ENCODE data around the gene C3orf20.
"Not testable (repeated sequence)": the region's sequence is repeated elsewhere in the genome, so short reads cannot be mapped to it uniquely, and the experiment has no call there.

The C3orf20 gene

DNA sequence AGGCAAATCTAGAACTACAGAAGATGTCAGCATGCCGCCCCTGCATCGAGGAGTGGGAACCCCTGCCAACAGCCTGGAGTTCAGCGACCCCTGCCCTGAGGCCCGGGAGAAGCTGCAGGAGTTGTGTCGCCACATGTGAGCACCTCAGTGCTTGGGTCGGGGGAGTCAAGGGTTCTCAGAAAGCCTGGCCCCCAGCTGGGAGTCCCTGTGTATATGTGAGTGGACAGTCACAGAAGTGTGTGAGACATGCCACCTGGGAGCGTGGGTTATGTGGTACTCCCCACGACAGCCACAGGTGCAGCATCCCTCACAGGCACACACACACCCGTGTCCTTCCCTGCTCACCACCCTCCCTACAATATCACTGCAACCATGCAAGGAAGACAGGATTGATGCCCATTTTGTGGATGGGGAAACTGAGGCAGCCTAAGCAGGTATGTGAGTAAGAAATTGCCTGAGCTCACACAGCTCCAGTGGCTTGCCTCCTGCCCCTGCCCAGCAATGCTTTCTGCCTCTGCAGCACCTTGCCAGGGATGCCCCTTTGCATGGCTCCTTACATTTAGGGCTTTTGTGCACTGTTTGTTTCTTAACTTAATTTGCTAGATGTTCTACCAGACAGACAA is 28.3 kb downstream of the C3orf20 start:
- DNase-seq = no peak

DNA sequence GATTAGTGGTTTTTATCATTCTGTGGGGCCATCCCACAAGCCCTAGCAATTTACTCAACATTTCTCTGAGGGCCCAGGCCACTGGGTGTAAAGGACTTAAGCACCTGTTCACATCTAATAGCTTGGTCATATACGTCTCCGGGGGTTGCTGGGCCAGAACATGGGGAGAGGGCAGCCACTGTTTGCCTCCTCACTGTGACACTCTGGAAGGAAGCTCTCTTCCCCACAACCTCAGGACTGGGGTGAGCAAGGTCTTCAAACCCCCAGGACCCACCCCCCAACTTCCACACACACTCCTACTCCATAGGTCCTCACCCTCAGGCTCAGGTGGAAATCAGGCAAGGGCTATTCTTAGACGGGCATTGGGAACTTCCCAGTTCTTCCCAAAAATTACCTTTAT is 28.9 kb downstream of the C3orf20 start:
- no peak for DNase-seq

- peak; percentile 20 for DNase-seq
These were observed 31.2 kb downstream of the C3orf20 start for GRCh38 chr3:14706096-14706495.

DNA sequence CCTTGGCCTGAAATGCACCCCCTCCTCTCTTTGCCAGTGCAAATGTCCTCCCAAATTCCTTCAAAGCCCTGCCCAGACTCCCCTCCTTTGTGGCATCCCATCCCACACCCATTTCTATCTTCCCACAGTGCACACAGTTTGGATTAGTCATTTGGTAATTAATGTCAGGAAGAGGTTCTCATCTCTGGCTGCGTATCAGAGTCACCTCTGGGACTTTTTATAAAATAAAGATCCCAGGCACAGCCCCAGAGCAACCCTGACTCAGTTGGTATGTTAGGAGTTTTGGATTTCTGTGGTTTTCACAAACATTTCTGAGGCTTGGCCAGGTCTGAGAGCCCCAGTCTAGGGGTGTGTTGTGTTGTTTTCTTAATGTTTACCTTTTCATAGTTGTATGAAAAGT is 41.6 kb downstream of the C3orf20 start:
- no peak for DNase-seq

DNA sequence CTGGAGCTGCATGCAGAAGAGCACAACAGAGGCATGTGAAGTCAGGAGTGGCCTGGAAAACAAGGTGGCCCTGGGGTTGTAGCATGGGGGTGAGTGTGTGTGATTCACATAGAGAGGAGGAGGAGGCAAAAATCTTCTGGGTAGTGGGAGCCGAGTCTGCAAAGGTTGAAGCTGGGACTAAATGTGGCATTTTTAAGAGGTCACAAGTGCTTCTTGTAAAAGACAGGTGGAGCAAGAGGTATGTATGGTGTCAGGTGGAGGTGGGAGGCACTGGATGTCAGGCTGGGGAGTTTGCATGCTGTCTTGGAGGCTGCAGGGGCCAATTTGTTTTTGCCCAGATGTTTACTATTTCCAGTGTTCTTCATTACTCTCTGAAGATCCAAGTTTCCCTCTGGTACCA is 42.4 kb downstream of the C3orf20 start:
- DNase-seq = no peak

DNA sequence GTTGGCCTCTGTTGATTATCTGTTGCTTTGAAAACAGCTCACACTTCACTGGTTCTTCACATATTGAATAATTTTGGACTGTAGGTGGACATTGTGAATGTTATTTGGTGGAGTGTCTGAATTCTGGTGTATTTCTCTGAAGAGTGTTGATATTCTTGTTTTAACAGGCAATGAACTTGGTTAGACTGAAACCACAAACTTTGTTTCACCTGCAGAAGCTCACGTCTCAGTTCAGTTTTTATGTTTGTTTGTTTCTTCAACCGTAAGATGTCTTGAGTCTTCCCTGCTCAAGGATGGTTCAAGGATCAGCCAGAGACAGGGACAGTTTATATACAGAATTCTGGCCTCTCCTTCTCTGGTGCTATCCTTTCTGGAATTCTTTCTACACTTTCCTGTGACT is 43.6 kb downstream of the C3orf20 start:
- no peak for DNase-seq

DNA sequence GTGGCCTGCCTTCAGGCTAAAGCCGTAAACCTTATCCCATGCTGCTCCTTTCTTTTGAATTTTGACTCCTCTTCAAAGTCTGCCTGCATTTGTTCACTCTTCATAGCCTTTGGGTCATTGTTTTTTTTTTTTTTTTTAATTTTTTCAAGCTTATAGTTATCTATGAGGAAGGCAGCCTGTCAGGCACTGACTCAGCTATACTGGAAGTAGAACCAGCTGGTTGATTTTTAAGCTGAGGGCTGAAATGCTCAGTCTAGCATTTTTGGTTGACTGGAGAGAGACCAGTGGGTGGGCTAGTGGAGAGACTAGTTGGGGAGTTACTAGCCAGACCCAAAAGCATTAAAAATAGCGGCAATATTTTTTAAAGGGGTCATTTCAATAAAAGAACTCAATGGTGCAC is 44.1 kb downstream of the C3orf20 start:
- no peak for DNase-seq

- DNase-seq = no peak
These were observed 46.4 kb downstream of the C3orf20 start for GRCh38 chr3:14721126-14721864.

GRCh38 chr3:14725013-14725412 is 50.1 kb downstream of the C3orf20 start:
- no peak for DNase-seq

- DNase-seq = peak; percentile 9
These were observed 50.9 kb downstream of the C3orf20 start for GRCh38 chr3:14725564-14726440.

GRCh38 chr3:14726441-14726780 is 51.5 kb downstream of the C3orf20 start:
- DNase-seq = no peak

GRCh38 chr3:14728113-14728512 is 53.2 kb downstream of the C3orf20 start:
- no peak for DNase-seq

GRCh38 chr3:14730703-14731382 is 55.9 kb downstream of the C3orf20 start:
- no peak for DNase-seq

GRCh38 chr3:14740983-14741382 is 66.0 kb downstream of the C3orf20 start:
- no peak for DNase-seq

- DNase-seq = no peak
These were observed 66.6 kb downstream of the C3orf20 start for GRCh38 chr3:14741510-14741909.

GRCh38 chr3:14744556-14744955 is 69.6 kb downstream of the C3orf20 start:
- no peak for DNase-seq

DNA sequence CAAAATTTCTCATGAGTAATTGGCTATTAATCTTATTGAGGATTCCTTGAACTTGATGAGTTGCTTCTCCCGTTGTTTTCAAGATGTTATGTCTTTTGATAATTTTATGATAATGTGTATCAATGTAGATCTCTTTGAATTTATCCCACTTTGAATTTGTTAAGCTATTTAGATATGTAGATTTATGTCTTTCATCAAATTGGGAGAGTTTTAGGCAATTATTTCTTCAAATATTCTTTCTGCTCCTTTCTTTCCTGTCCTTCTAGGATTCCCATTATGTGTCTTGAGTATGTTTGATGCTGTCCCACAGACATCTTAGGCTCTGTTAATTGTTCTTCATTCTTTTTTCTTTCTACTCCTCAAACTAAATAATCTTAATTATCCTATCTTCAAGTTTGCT is 75.7 kb downstream of the C3orf20 start:
- no peak for DNase-seq

DNA sequence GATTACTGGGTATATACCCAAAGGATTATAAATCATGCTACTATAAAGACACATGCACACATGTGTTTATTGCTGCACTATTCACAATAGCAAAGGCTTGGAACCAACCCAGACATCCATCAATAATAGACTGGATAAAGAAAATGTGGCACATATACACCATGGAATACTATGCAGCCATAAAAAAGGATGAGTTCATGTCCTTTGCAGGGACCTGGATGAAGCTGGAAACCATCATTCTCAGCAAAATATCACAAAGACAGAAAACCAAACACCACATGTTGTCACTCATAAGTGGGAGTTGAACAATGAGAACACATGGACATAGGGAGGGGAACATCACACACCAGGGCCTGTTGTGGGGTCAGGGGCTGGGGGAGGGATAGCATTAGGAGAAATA is 78.0 kb downstream of the C3orf20 start:
- DNase-seq = not testable (repeated sequence)

DNA sequence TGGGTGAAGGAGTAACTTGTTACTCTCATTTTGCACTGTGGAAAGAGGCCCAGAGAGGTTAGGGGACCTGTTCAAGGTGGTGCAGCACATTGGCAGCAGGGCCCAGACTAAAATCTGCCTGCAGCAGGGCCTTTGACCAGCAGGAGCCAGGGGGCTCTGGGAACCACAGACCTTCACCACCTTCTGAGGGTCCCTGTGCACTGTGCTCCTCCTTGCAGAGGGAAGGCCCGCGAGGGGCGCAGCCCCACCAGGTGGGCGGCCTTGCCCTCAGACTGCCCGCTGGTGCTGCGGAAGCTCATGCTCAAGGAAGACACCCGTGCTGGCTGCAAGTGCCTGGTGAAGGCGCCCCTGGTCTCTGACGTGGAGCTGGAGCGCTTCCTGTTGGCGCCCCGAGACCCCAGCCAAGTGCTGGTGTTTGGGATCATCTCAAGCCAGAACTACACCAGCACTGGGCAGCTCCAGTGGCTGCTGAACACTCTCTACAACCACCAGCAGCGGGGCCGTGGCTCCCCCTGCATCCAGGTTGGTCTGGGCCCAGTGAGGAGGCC is 82.3 kb downstream of the C3orf20 start:
- no peak for DNase-seq

GRCh38 chr3:14758297-14758696 is 83.4 kb downstream of the C3orf20 start:
- no peak for DNase-seq

GRCh38 chr3:14758959-14759358 is 84.0 kb downstream of the C3orf20 start:
- no peak for DNase-seq

GRCh38 chr3:14760185-14760584 is 85.2 kb downstream of the C3orf20 start:
- DNase-seq = no peak

DNA sequence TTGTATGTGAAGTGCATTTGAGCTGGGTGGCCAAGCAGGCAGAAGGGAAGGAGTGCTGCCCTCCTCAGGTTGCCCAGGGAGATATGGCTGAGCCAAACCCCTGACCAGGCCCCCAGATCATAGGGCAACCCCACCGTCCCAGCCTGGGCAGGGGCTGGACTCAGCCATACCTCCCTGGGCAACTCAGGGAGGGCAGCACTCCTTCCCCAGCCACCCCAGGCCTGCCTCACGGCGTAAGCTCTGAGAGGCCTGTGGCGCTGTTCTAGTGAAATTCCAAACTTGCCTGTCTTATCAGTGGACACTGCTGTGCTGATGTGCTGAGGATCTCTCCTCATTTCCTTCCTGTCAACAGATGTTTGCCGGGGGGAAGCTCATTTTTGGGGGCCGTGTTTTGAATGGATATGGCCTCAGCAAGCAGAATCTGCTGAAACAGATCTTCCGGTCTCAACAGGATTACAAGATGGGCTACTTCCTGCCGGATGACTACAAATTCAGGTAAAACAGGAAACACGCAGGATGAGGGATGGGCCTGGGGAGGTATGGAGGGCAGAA is 86.3 kb downstream of the C3orf20 start:
- DNase-seq = no peak
